Measurements from ENCODE around the gene BCKDHA. TPM values are rescaled to one million over a fixed set of nuclear protein-coding genes. Genes with fewer than 3 reads are reported as not detected.
A peak's percentile ranks its signal among the peaks of the same experiment; 100 is the strongest.

BCKDHA gene
- total and polyA plus RNA-seq, 8 donors: 1.8 to 80.6 (median 43.1) TPM

DNA sequence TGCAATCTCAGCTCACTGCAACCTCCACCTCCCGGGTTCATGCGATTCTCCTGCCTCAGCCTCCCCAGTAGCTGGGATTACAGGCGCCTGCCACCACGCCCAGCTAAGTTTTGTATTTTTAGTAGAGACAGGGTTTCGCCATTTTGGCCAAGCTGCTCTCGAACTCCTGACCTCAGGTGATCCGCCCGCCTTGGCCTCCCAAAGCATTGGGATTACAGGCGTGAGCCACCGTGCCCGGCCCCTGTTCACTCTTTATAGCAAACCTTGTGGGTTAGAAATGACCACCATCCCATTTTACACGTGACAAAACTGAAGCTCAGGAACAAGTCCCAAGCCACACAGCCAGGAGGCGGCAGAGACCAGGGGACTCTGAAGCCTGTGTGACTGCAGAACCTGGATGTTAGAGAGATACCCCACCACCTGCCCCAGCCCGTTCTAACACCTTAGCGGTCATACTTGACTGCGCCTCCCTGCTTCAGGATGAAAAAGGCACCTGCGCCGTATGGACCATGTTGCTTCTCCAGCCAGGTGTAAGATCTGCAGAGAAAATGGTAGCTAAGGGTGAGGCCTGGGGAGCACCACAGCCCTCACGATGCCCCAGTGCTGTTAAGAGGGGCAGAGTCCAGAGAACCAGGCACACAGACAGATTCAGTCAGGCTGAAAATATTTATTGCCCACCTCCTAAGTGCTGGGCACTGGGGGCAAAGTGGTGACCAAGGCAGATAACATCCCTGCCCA is 38.5 kb downstream of the BCKDHA start:
- WGBS, 5 donors: 91 to 96% (median 95%) methylated on average over 18 to 19 of the region's 19 CpGs
- peaks cover 0 to 20% (median 17%) of the 10 kb centered on the region in 4 donors for H3K4me1 ChIP-seq
- DNase-seq: no peak
- no peaks in the 10 kb centered on the region for H3K27me3 ChIP-seq
- no peak overlapping the region for H3K4me3 ChIP-seq
- H3K36me3 ChIP-seq: peaks cover 30 to 66% (median 64%) of the 10 kb centered on the region in 4 donors
- intact Hi-C loops (cut with DNase I; ENCODE audit: low total_unique reads): no loop called here
- H3K9me3 ChIP-seq: no peaks in the 10 kb centered on the region
- TF ChIP-seq POLR2A (IDR thresholded peaks at IDR 0.05) (no peak), EP300 (IDR thresholded peaks at IDR 0.05) (no peak), POLR2AphosphoS5 (IDR thresholded peaks at IDR 0.05) (no peak)
- TF ChIP-seq, protein P1, sequence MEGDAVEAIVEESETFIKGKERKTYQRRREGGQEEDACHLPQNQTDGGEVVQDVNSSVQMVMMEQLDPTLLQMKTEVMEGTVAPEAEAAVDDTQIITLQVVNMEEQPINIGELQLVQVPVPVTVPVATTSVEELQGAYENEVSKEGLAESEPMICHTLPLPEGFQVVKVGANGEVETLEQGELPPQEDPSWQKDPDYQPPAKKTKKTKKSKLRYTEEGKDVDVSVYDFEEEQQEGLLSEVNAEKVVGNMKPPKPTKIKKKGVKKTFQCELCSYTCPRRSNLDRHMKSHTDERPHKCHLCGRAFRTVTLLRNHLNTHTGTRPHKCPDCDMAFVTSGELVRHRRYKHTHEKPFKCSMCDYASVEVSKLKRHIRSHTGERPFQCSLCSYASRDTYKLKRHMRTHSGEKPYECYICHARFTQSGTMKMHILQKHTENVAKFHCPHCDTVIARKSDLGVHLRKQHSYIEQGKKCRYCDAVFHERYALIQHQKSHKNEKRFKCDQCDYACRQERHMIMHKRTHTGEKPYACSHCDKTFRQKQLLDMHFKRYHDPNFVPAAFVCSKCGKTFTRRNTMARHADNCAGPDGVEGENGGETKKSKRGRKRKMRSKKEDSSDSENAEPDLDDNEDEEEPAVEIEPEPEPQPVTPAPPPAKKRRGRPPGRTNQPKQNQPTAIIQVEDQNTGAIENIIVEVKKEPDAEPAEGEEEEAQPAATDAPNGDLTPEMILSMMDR (IDR thresholded peaks at IDR 0.05): no peak
- no peak overlapping the region for H3K27ac ChIP-seq

GRCh38 chr19:41436674-41436951 is 39.0 kb downstream of the BCKDHA start:
- H3K27ac ChIP-seq: no peak overlapping the region
- TF ChIP-seq, protein P1 (IDR thresholded peaks at IDR 0.05): no peak
- no peak for TF ChIP-seq POLR2AphosphoS5 (IDR thresholded peaks at IDR 0.05)
- TF ChIP-seq EP300 (IDR thresholded peaks at IDR 0.05): no peak
- TF ChIP-seq POLR2A (IDR thresholded peaks at IDR 0.05): no peak
- H3K4me1 ChIP-seq: peaks cover 0 to 20% (median 17%) of the 10 kb centered on the region in 4 donors
- no peak overlapping the region for H3K4me3 ChIP-seq
- no peaks in the 10 kb centered on the region for H3K9me3 ChIP-seq
- H3K36me3 ChIP-seq: peaks cover 26 to 61% (median 59%) of the 10 kb centered on the region in 4 donors
- H3K27me3 ChIP-seq: peaks cover 0 to 4% (median 0%) of the 10 kb centered on the region in 3 donors
- intact Hi-C loops (cut with DNase I; ENCODE audit: low total_unique reads): no loop called here
- DNase-seq: no peak

DNA sequence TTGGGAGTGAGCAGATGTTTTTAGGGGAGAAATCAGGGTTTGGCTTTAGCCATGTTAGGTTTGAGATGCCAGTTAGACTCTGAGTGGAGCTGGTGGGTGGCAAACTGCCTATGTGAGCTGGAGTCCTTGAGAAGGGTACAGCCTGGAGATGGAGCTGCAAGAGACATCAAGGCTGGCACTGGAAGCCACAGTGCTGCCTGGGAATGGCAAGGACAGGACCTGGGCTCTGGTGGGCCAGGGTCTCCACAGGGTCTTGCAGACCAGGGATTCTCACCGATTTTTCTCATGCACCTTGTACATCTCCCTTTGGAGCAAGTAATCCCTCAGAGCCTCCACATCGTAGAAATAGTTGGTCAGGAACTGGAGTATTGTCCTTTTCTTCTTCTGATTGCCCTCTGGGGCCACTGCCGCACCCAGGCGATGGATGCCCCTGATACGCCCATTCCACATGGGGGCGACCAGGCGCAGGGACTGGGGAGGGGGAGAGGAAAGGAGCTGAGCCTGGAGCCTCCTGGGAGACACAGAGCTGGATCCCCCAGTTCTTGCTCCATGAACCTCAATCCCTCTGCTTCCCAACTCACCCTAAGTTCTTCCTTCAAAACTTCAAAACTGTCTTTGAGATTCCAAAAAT is 40.4 kb downstream of the BCKDHA start:
- intact Hi-C loops (cut with DNase I; ENCODE audit: low total_unique reads): no loop called here
- Histone ChIP-seq H3K36me3 (peaks cover 13 to 47% (median 45%) of the 10 kb centered on the region in 4 donors), H3K4me3 (no peak overlapping the region), H3K27ac (no peak overlapping the region), H3K9me3 (no peaks in the 10 kb centered on the region), H3K27me3 (peaks cover 0 to 16% (median 0%) of the 10 kb centered on the region in 3 donors), H3K4me1 (peaks cover 0 to 20% (median 17%) of the 10 kb centered on the region in 4 donors)
- TF ChIP-seq POLR2AphosphoS5 (IDR thresholded peaks at IDR 0.05) (no peak), EP300 (IDR thresholded peaks at IDR 0.05) (no peak), POLR2A (IDR thresholded peaks at IDR 0.05) (no peak)
- TF ChIP-seq, protein P1 (IDR thresholded peaks at IDR 0.05): no peak
- no peak for DNase-seq
- WGBS, 5 donors: 88 to 94% (median 90%) methylated on average over 6 to 7 of the region's 7 CpGs

- Histone ChIP-seq H3K36me3 (peaks cover 11 to 36% (median 33%) of the 10 kb centered on the region in 4 donors), H3K9me3 (no peaks in the 10 kb centered on the region), H3K4me3 (peak within 1 kb of the TSS; percentile 62 to 83 (median 80)), H3K27me3 (peaks cover 0 to 27% (median 0%) of the 10 kb centered on the region in 3 donors), H3K4me1 (peaks cover 0 to 20% (median 17%) of the 10 kb centered on the region in 4 donors), H3K27ac (peak within 1 kb of the TSS; percentile 88 to 99 (median 97))
- no peak for TF ChIP-seq POLR2A (IDR thresholded peaks at IDR 0.05)
- peak; percentile 47 to 90 (median 61) for TF ChIP-seq POLR2AphosphoS5 (IDR thresholded peaks at IDR 0.05)
- TF ChIP-seq, protein P1 (IDR thresholded peaks at IDR 0.05): peak in 4 of 7 experiments; percentile 20 to 54 (median 39)
- no peak for TF ChIP-seq EP300 (IDR thresholded peaks at IDR 0.05)
- 0 to 1% (median 0%) methylated on average over 34 to 40 of the region's 40 CpGs for WGBS, 5 donors
- DNase-seq: peak; percentile 98 to 99
- intact Hi-C loops (cut with DNase I; ENCODE audit: low total_unique reads): no loop called here
These were observed 42.0 kb downstream of the BCKDHA start, which contains the start of gene DMAC2 for GRCh38 chr19:41439441-41440222. TSS of gene DMAC2 (minus strand) at chr19:41439912. CDS start at chr19:41439899, 13 bp downstream.

Measured in stomach (tissue), 9 donors.